ENCODE measurements around the gene COL18A1.
"Not testable (repeated sequence)": the region's sequence is repeated elsewhere in the genome, so short reads cannot be mapped to it uniquely, and the experiment has no call there.

Gene COL18A1

DNA sequence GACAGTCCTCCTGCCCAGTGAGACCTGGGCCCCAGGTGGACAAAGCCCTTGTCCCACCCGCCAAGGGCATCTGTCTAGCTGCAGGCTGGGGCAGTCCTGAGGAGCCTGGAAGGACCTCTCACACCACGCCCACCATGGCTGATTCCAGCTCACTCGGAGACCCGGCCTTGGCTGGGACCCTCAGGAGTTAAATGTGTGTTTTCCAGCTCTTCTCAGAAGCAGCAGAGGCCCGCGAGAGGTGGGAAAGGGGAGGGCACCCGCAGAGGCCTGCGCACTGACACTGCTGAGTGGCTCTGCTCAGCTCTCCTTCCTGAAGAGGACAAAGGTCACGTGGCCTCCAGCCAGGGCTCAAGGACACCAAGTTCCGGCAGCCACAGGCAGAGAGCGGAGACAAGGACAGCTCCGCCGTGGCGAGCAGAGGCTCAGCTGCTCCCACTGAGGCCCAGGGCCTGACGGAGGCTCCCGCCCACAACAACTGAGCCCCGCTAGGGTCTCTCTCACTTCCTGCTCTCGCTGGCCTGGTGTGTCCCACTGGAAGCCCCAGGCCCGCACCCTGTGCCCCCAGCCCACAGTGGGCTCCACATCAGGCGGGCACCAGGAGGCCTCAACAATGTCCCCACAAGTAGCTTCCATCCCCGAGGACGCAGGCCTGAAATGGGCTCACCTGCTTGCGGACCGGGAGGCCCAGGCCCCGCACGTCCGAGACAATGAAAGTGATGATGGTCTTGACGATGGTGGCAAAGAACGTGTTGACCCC lies 120.4 kb downstream of the COL18A1 start:
- DNase-seq: no peak

DNA sequence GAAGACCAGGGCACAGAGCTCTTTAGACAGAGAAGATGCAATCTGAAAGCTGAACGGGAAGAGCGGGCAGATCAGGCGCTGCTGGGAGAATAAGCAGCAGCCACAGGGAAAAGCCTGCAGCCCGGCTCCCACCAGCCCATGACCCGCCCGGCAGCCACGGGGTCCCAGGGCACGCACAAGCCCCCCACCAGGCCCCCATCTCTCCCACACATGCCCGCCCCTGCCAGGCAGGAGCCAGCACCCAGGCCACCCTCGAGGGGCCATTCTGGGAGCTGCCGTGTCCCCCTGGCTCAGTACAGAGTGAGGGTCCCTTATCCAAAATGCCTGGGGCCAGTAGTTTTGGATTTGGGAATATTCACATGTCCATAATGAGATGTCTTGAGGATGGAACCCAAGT lies 120.9 kb downstream of the COL18A1 start:
- no peak for DNase-seq

DNA sequence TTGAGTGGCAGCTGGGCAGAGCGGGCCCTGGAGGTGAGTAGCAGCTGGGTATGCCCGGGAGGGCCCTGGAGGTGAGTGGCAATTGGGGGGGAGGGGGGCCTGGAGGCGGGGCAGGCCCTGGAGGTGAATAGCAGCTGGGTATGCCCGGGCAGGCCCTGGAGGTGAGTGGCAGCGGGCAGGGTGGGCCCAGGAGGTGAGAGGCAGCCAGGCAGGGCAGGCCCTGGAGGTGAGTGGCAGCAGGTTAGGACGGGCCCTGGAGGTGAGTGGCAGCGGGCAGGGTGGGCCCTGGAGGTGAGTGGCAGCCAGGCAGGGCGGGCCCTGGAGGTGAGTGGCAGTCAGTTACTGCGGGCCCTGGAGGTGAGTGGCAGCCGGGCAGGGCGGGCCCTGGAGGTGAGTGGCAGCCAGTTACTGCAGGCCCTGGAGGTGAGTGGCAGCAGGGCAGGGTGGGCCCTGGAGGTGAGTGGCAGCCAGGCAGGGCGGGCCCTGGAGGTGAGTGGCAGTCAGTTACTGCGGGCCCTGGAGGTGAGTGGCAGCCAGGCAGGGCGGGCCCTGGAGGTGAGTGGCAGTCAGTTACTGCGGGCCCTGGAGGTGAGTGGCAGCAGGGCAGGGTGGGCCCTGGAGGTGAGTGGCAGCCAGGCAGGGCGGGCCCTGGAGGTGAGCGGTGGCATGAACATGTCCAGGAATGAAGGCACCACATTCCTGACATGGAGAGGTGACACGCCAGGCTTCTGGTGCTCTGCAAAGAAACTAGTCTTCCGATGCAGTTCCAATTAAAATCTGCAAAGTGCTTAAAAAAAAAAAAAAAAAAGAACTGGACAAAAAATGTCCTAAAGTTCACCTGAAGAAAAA lies 122.4 kb downstream of the COL18A1 start:
- DNase-seq: not testable (repeated sequence)

DNA sequence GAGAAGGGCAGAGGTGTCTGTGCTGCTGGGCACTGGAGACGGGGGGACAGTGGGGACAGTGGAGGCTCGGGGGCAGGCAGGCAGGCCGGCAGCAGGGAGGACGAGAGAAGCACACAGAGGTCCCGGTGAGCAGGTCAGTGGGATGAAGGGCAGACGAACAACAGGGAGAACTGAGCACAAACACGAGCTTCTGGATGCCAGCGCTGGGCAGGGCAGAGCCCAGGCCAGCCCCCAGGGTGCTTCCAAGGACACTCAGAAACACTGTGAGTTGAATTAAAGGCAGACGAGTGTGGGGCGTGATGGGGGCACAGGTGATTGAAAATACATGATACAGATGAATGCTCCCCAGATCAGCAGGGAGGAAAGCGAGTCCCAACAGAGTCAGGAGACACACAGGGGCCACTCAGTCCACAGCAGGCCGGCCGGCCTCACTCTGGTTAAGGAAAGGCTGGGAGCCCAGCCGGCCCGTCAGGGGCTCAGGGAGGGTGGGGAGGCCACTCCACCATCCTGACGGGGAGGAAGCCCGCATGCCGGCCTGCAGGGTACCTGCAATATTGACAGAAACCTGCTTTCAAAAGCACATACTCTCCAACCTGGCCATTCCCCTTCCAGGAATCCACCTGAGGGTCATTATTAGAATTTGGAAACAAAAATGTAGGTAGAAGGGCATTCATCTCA lies 123.2 kb downstream of the COL18A1 start:
- DNase-seq: no peak

DNA sequence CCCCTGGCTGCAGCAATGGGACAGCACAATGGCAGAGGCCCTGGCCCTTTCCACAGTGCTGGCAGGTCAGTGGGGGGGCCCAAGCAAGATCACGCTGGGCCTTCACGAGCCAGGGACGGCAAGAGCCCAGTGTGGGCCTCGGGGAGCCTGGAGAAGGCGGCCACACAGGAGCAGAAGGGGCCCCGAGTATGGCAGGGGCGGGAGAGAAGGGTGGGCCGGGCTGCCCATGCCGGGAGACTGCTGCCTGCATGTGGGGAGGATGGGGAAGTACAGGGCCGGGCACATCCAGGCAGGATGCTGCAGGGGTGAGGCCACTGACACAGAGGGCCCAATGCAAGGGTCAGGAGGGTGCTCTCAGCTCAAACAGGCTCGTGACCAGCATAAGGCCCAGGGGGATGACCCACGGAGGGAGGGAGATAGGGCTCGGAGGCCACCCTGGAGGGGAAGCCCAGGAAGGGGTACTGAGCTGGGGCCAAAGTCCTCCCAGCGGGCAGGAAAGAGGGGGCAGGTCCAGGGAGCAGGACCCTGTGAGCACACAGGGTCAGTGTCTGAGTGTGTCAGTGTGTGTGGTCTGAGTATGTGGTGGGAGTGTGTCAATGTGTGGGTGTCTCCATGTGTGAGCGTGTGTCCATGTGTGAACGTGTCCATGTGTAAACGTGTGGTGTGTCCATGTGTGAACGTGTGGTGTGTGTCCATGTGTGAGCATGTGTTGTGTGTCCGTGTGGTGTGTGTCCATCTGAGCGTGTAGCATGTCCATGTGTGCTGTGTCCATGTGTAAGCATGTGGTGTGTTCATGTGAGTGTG lies 124.2 kb downstream of the COL18A1 start:
- peak in 2 of 3 donors; percentile 32 to 45 for DNase-seq

DNA sequence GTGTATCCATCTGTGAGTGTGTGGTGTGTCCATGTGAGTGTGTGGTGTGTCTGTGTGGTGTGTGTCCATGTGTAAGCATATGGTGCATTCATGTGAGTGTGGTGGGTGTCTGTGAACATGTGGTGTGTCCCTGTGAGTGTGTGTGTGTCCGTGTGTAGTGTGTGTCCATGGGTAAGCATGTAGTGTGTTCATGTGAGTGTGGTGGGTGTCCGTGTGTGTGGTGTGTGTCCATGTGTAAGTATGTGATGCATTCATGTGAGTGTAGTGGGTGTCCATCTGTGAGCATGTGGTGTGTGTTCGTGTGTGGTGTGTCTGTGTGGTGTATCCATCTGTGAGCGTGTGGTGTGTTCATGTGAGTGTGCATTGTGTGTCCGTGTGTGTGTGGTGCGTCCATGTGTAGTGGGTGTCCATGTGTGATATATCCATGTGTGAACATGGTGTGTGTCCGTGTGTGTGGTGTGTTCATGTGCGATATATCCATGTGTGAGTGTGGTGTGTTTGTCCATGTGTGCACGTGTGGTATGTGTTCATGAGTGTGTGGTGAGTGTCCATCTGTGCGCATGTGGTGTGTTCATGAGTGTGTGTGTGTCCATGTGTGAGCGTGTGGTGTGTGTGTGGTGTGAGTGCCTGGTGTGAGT lies 124.9 kb downstream of the COL18A1 start:
- DNase-seq: no peak

DNA sequence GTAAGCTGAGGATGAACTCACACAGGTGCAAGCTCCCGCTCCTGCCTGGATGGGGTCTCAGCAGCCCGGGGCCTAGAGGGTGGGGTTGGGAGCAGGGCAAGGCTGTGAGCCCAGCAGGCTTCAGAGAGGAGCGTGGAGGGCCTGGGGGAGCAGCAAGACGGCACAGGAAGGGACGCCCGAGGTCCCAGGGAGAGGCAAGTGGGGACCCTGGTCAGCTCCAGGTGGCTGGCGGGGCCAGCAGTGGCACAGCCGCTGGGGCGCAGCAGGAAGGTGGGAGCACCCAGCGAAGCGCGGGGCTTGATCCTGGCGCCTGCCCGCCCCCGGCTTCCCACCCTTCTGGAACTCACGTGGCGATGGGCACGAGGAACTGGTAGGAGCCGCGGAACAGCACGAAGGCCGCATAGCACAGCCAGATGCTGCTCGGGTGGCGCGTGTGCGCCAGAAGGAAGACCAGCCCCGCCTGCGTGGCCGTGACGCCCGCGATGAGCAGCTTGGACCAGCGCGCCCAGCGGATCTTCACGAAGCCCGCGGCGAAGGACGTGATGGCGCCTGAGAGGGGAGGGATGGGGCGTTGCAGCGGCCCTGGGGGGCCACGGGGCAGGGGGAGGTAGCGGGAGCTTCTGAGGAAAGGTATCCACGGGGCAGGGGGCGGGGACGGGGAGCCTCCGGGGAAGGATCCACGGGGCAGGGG lies 125.6 kb downstream of the COL18A1 start:
- no peak for DNase-seq

DNA sequence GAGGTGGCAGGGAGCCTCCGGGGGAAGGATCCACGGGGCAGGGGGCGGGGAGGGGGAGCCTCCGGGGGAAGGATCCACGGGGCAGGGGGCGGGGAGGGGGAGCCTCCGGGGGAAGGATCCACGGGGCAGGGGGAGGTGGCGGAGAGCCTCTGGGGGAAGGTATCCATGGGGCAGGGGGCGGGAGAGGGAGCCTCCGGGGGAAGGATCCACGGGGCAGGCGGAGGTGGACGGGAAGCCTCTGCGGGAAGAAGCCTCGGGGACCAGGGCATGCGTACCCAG lies 126.1 kb downstream of the COL18A1 start:
- not testable (repeated sequence) for DNase-seq

DNA sequence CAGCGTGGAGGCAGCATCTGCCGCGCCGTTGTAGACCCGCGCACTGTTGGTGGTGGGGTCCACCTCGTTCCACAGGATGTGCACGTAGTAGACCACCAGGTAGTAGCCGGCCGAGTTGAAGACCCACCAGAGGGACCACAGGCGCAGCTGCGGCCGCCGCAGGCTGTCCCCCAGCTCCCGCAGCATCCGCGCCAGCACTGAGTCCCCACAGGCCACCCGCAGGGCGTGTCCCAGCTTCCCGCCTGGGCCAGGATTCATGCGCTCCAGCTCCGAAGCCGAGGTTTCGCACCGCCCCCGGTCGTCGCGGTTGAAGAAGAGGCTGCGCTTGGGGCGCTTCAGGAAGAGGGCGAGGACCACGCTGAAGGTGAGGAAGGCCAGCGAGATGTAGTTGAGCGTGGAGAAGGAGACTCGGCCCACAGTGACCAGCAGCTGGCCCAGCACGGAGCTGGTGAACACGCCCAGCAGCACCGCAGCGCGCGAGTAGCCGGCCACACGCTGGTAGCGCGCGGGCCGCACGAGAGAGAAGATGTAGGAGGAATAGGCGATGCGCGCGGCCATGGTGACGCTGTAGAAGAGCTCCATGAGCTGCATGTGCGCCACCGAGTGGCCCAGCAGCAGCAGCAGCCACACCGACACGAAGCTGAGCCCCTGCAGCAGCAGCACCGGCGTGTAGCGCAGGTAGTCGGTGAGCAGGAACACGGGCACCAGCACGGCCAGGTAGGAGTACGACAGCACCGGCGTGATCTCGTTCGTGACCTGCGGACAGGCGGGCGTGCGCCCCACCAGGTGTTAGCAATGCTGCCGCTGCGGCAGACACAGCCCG lies 126.6 kb downstream of the COL18A1 start:
- no peak for DNase-seq

DNA sequence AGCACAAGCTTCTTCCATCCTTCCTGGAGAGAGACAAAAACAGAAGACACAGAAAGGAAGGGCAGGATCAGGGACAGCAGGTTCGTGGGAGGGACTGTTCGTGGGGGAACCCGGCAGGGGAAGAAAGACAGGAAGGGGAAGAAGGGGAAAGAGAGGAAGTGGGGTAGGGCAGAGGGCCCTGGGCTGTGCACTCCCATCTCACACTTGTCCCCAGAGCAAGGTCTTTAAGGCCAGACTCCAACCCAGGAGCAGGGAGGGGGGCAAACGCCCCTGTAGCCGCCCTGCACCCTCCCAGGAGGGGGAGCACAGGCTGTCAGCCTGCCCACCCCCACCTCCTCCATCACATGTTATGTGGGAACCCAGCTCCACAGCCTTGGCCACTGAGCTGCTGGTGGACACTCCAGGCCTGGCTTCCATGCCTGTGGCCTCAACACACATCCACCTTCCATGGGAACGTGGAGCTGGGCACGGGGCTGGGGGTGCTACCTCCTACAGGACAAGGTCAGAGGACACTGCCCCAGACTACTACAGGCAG lies 127.9 kb downstream of the COL18A1 start:
- peak; percentile 25 to 47 (median 41) for DNase-seq

DNA sequence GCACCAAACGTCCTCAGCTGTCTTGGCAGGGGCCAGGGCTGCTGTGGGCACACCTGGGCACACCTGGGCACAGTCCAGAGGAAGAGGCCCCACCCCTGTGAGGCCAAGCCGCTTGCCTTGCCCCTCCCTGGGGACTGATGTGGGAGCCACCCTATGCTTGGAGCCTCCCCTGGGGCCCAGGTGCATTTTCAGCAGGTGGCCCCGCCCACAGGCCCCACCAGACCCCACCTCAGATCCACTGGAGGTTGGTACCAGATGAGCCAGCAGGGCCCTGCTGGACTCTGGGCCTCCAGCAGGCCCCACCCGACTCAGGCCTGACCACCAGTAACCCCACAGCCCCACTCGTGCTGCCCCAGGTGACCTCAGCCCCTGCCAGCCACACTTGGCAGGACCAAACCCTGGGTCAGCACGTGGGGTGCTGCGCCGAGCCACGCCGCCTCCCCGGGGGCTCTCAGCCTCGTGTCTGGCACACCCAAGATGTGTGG lies 128.4 kb downstream of the COL18A1 start:
- DNase-seq: no peak

DNA sequence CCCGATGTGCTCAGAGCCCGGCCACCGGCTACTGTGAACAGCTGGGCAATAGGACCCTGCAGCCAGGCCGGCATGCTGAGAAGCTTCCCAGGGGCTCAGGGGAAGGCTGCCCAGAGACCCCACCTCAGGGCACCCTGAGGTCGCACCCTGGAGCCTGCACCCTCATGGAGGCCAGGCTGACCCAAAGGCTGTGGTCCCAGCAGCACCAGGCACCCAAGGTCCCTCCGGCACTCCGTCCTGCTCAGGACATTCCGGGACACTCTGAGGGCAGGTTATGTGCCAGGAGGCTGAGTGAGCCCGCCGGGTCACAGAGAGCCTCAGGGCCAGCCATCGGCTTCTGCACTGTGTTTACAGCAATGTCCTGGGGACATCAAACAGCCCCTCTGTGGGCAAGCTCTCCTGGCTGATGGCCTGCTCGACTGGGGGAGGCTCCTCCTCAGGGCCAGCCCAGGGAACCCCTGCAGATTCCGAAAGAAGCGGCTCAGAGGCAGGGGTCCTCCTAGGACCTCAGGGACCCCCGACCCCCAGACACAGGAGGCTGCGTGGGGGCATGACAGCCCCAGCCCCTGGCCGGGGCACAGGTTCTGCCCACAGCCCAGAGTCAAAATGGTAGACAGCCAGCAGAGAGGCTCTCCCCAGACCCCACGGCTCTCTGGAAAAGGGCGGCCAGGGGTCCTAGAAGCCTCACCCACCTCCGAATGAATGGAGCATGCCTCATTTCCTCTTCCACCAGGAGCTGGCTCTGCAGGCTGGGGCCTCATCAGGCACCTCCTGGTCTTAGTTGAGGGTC lies 129.1 kb downstream of the COL18A1 start:
- DNase-seq: no peak

DNA sequence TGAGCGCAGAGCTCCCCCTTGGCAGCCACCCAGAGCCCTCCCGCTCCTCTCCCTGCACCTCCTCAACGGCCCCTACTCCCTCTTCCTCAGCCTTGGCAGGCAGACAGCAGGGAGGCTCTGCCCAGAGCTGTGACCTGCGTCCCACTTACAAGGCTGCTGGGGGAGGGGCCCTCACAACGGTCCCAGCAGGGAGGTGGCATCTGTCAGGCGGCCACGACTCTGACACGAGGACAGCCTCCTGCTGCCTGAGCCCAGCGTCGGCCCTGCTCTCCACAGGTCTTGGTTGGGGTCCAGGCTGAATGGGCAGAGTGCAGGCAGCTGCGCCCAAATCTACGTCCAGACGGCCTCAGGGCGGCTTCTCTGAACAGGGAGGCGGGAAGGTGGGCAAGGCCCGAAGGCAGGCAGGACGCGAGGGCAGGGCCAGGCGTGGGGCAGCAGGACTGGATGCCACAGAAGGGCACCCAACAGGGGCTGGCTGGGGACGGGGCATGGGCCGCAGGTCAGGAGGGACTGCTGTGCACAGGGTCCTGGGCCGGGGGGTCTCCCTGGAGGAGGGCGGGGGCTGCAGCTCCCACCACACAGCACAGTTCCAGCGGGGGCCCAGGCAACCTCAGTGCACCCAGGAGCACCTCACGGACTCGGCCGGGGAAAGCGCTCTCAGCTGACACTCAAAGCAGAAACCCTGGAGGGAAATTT lies 129.8 kb downstream of the COL18A1 start:
- DNase-seq: no peak

DNA sequence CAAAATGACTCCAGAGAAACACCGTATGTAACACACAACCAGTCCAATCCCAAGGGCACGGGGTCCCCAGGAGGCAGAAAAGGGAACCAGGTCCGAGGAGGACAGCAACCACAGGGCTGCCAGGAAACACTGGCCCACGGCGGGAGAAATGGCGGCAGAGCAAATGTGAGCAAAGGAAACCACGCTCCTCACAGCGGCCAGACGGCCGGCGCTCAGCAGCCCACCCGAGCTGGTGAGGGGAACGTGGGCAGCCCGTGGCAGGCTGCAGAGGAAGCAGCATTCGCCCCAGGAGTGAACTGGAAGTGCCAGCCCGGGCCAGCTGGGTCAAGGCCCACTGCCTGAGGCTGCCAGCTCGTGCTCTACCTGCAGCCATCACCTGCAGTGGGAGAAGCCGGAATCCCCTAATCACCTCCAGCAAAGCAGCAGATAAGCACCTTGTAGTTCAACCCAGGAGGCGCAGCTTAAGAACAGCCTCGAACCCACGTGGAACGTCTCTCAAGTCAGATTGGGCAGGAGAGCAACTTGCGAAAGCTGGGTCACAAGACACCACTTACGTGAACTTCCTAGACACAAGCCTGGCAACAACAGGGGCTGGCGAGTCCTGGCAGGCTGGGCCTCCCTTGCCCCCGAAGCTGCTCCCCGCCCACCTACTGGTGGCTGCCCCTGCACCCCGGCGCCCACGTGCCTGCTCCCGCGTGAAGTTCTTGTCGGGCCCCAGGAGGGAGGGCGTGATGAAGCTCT lies 130.5 kb downstream of the COL18A1 start:
- DNase-seq: peak; percentile 44 to 57 (median 50)

DNA sequence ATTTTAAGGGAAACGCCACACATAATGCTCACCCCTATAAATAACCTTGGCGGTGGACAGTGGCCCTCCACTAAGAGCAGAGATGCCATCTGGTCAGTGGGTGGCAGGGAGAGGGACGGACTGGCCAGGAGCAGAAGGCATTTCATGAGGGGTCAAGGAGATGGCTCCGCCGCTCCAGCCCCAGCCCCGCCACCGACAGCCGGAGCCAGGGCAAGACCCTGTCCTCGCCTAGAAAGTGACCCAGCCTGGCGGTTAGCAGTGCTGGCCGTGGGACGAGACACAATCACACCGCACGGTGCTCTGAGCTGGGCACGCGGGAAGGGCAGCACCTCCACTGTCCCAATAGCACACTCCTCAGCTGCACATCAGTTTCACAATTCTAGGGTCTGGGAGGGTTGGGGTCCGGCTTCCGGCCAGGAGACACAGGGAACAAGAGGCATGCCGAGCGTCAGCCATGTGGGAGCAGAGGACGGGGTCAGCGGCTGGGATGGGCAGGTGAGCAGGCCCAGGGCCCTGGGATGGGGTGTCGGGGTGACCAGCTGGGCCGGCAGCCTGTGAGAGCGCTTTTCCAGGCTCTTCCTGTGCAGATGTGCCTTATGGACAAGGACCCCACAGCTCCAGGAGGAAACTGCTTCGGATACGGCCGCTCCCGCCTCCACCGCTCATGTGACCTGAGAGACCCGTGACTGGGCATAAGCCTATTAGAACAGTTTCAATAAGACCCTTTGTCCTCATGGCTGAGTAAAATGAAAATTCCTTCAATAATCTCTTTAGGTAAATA lies 131.5 kb downstream of the COL18A1 start:
- DNase-seq: no peak

DNA sequence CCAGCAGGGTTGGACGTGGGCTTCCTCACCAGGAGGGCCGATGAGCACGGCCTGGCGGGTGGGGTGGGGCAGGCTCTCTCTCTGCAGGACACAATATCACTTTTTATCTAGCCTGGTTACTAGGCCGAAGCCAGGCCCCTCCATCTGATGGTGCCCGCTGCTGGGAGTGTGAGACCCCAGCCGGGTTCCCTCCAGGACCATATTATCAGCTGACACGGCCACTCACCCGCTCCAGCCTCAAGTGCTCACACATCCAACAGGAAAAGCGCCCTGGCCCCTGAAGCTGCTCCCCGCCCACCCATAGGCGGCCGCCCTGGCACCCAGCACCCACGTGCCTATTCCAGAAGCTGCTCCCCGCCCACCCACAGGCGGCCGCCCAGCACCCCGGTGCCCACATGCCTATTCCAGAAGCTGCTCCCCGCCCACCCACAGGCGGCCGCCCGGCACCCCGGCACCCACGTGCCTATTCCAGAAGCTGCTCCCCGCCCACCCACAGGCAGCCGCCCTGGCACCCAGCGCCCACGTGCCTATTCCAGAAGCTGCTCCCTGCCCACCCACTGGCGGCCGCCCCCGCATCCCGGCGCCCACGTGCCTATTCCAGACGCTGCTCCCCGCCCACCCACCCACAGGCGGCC lies 132.3 kb downstream of the COL18A1 start:
- no peak for DNase-seq

DNA sequence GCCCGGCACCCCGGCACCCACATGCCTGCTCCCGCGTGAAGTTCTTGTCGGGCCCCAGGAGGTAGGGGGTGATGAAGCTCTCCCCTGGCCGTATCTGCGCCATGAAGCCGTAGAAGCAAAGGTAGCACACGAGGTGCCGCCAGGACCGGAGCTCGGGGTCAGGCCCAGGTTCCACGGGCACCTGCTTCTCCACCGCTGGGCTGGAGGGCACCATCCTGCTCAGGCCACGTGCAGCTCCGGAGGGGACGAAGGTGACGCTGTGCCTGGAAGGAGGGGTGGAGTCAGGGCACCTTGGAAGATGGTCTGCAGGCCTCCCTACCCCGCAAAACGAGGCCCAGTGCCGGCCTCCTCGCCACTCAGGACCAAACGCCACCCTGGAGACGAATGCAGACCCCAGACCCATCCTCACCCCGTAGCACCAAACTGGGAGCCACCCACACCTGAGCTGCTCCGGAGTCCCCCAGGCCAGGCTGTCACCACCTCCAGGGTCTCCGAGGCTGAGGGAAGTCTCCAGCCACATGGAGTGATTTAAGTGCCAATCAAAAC lies 132.9 kb downstream of the COL18A1 start:
- DNase-seq: no peak

Measured in suppressor macrophage treated with lipopolysaccharide for 1 hour (primary cell).